ENCODE results near the gene ORAI2. TPM values are rescaled to one million over a fixed set of nuclear protein-coding genes. Genes with fewer than 3 reads are reported as not detected.

ORAI2 gene
- total and polyA plus RNA-seq, 4 donors: 22.1 to 61.8 (median 44.2) TPM

GRCh38 chr7:102424787-102425218, 8.6 kb upstream of the ORAI2 start:
- no peaks in the 10 kb centered on the region for H3K27me3 ChIP-seq (ENCODE audit: control insufficient read depth, insufficient read depth, low read length)
- DNase-seq (ENCODE audit: low read depth in 4 of 6, low spot score in 6 of 6): no peak
- peaks cover 82% of the 10 kb centered on the region for H3K36me3 ChIP-seq (ENCODE audit: control insufficient read depth, insufficient read depth, low read length)
- H3K4me3 ChIP-seq (ENCODE audit: low read depth, low read length): no peak overlapping the region
- H3K4me1 ChIP-seq (ENCODE audit: control insufficient read depth, insufficient read depth, low read length): peaks cover 11% of the 10 kb centered on the region
- H3K27ac ChIP-seq (ENCODE audit: low read depth, low read length): no peak overlapping the region
- H3K9me3 ChIP-seq (ENCODE audit: control insufficient read depth, insufficient read depth, low read length): no peaks in the 10 kb centered on the region
- WGBS (ENCODE audit: insufficient coverage): 89% methylated on average over 12 of the region's 13 CpGs

GRCh38 chr7:102425639-102426267, 7.6 kb upstream of the ORAI2 start:
- 74% methylated on average over 25 of the region's 25 CpGs for WGBS (ENCODE audit: insufficient coverage)
- Histone ChIP-seq H3K36me3 (ENCODE audit: control insufficient read depth, insufficient read depth, low read length) (peaks cover 76% of the 10 kb centered on the region), H3K4me1 (ENCODE audit: control insufficient read depth, insufficient read depth, low read length) (peaks cover 11% of the 10 kb centered on the region), H3K9me3 (ENCODE audit: control insufficient read depth, insufficient read depth, low read length) (no peaks in the 10 kb centered on the region), H3K4me3 (ENCODE audit: low read depth, low read length) (no peak overlapping the region), H3K27me3 (ENCODE audit: control insufficient read depth, insufficient read depth, low read length) (no peaks in the 10 kb centered on the region), H3K27ac (ENCODE audit: low read depth, low read length) (no peak overlapping the region)
- DNase-seq (ENCODE audit: low read depth in 4 of 6, low spot score in 6 of 6): no peak

GRCh38 chr7:102426268-102427018, 6.9 kb upstream of the ORAI2 start:
- no peak overlapping the region for H3K4me3 ChIP-seq (ENCODE audit: low read depth, low read length)
- H3K36me3 ChIP-seq (ENCODE audit: control insufficient read depth, insufficient read depth, low read length): peaks cover 70% of the 10 kb centered on the region
- peaks cover 11% of the 10 kb centered on the region for H3K4me1 ChIP-seq (ENCODE audit: control insufficient read depth, insufficient read depth, low read length)
- 94% methylated on average over 12 of the region's 16 CpGs for WGBS (ENCODE audit: insufficient coverage)
- H3K9me3 ChIP-seq (ENCODE audit: control insufficient read depth, insufficient read depth, low read length): no peaks in the 10 kb centered on the region
- H3K27ac ChIP-seq (ENCODE audit: low read depth, low read length): no peak overlapping the region
- DNase-seq (ENCODE audit: low read depth in 4 of 6, low spot score in 6 of 6): no peak
- no peaks in the 10 kb centered on the region for H3K27me3 ChIP-seq (ENCODE audit: control insufficient read depth, insufficient read depth, low read length)

GRCh38 chr7:102427019-102427405, 6.4 kb upstream of the ORAI2 start:
- Histone ChIP-seq H3K9me3 (ENCODE audit: control insufficient read depth, insufficient read depth, low read length) (no peaks in the 10 kb centered on the region), H3K4me1 (ENCODE audit: control insufficient read depth, insufficient read depth, low read length) (peaks cover 16% of the 10 kb centered on the region), H3K4me3 (ENCODE audit: low read depth, low read length) (no peak overlapping the region), H3K36me3 (ENCODE audit: control insufficient read depth, insufficient read depth, low read length) (peaks cover 67% of the 10 kb centered on the region), H3K27ac (ENCODE audit: low read depth, low read length) (no peak overlapping the region), H3K27me3 (ENCODE audit: control insufficient read depth, insufficient read depth, low read length) (no peaks in the 10 kb centered on the region)
- WGBS (ENCODE audit: insufficient coverage): no CpG with 5 or more reads among the region's 5 CpGs
- no peak for DNase-seq (ENCODE audit: low read depth in 4 of 6, low spot score in 6 of 6)

DNA sequence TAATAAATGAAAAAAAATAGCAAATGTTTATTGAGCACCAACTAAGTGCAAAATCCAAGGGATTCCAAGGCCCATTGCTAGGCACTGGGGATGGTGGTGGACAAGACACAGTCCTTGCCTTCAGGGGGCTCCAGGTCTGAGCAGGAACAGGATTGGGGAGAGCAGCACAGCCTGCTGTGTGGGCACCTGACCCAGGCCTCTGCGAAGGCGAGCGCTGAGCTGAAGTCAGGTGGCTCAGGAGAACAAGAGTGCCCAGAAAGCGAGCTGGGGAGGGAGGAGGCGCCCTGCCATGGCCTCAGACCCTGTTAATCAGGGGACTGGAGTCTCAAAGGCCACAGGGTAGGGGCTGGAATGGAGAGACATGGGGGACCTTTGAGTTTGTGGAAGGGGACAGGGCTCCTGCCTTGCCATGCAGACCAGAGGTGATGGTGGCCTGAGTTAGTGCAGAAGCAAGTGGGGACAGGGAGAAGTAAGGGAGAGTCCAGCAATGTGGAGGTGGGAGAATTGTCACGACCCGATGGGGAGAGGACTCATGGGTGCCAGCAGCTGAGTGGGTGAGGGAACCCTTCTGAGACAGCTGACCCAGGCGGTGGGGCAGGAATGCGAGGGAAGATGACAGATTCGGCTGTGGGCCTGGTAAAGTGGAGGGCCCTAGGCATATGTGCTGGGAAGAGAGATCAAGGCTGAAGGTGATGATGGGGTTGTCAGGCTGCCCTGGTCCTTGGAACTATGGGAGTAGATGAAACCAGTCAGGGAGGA, 4.1 kb upstream of the ORAI2 start:
- Histone ChIP-seq H3K36me3 (ENCODE audit: control insufficient read depth, insufficient read depth, low read length) (peaks cover 46% of the 10 kb centered on the region), H3K4me3 (ENCODE audit: low read depth, low read length) (no peak overlapping the region), H3K27me3 (ENCODE audit: control insufficient read depth, insufficient read depth, low read length) (no peaks in the 10 kb centered on the region), H3K9me3 (ENCODE audit: control insufficient read depth, insufficient read depth, low read length) (no peaks in the 10 kb centered on the region), H3K27ac (ENCODE audit: low read depth, low read length) (no peak overlapping the region), H3K4me1 (ENCODE audit: control insufficient read depth, insufficient read depth, low read length) (peaks cover 31% of the 10 kb centered on the region)
- 97% methylated on average over 10 of the region's 10 CpGs for WGBS (ENCODE audit: insufficient coverage)
- DNase-seq (ENCODE audit: low read depth in 4 of 6, low spot score in 6 of 6): no peak

DNA sequence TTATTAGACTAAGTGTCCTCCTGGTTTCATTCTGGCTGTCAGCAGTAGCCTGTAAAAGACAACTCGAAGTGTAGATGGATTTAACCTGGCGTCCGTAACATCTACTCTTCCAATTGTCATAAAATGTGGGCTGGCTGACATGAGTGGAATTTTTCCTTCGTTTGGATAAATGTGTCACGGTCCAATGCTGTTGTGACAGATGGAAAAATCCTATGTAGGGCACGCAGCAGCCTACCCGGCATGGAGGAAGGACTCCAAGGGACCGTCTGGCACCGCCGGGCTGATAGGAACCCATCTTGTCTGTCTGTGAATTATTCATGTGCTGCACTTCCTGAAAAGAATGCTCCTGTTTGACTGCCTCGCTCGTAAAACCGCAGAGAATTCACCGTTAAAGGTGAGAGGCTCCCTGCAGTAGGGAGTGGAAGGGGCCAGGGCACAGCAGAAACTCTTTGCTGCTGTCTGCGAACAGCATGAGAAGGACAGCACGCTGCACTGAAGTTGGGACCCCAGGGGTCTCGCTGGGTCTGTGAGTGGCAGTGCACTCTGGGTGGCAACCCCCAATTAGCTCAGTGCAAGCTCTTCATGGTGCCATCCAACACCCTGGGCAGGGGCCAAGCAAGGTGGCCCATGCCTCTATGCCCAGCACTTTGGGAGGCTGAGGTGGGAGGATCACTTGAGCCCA, 1.6 kb upstream of the ORAI2 start:
- Histone ChIP-seq H3K9me3 (ENCODE audit: control insufficient read depth, insufficient read depth, low read length) (no peaks in the 10 kb centered on the region), H3K27me3 (ENCODE audit: control insufficient read depth, insufficient read depth, low read length) (no peaks in the 10 kb centered on the region), H3K36me3 (ENCODE audit: control insufficient read depth, insufficient read depth, low read length) (peaks cover 29% of the 10 kb centered on the region), H3K27ac (ENCODE audit: low read depth, low read length) (peak overlapping the region; percentile 40), H3K4me1 (ENCODE audit: control insufficient read depth, insufficient read depth, low read length) (peaks cover 43% of the 10 kb centered on the region), H3K4me3 (ENCODE audit: low read depth, low read length) (no peak overlapping the region)
- peak in 2 of 6 donors; percentile 79 to 82 for DNase-seq (ENCODE audit: low read depth in 4 of 6, low spot score in 6 of 6)
- 31% methylated on average over 17 of the region's 17 CpGs for WGBS (ENCODE audit: insufficient coverage)

DNA sequence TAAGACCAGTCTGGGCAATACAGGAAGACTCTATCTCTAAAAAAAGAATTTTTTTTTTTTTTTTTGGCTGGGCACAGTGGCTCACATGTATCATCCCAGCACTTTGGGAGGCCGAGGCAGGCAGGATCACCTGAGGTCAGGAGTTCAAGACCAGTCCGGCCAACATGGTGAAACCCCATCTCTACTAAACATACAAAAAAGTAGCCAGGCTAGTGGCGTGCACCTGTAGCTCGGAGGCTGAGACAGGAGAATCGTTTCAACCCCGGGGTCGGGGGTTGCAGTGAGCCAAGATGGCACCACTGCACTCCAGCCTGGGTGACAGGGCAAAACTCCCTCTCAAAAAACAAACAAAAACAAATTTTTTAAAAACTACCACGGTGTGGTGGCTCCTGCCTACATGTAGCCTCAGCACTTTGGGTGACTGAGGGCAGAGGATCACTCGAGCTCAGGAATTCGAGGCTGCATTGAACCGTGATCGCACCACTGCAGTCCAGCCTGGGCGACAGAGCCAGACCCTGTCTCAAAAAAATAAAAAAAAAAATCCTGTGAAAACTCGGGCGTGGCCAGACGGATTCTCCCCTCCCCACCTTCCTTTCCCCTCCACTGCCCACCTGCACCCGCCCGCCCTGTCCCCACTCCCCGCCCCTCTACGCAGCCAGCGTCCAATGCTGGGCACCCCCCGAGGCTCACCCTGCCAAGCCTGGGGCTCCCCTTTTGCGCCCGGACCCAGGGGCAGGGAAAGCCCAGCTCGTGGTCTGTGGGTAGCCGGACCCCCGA, 745 bp upstream of the ORAI2 start:
- no peaks in the 10 kb centered on the region for H3K9me3 ChIP-seq (ENCODE audit: control insufficient read depth, insufficient read depth, low read length)
- peak overlapping the region; percentile 55 for H3K4me3 ChIP-seq (ENCODE audit: low read depth, low read length)
- peak in 2 of 6 donors; percentile 29 to 67 for DNase-seq (ENCODE audit: low read depth in 4 of 6, low spot score in 6 of 6)
- WGBS (ENCODE audit: insufficient coverage): 12% methylated on average over 22 of the region's 27 CpGs
- H3K4me1 ChIP-seq (ENCODE audit: control insufficient read depth, insufficient read depth, low read length): peaks cover 43% of the 10 kb centered on the region
- peak overlapping the region; percentile 40 for H3K27ac ChIP-seq (ENCODE audit: low read depth, low read length)
- H3K36me3 ChIP-seq (ENCODE audit: control insufficient read depth, insufficient read depth, low read length): peaks cover 27% of the 10 kb centered on the region
- no peaks in the 10 kb centered on the region for H3K27me3 ChIP-seq (ENCODE audit: control insufficient read depth, insufficient read depth, low read length)

GRCh38 chr7:102434039-102434486, 688 bp downstream of the ORAI2 start:
- Histone ChIP-seq H3K4me3 (ENCODE audit: low read depth, low read length) (peak overlapping the region; percentile 78), H3K27me3 (ENCODE audit: control insufficient read depth, insufficient read depth, low read length) (no peaks in the 10 kb centered on the region), H3K27ac (ENCODE audit: low read depth, low read length) (peak overlapping the region; percentile 47), H3K9me3 (ENCODE audit: control insufficient read depth, insufficient read depth, low read length) (no peaks in the 10 kb centered on the region), H3K4me1 (ENCODE audit: control insufficient read depth, insufficient read depth, low read length) (peaks cover 43% of the 10 kb centered on the region), H3K36me3 (ENCODE audit: control insufficient read depth, insufficient read depth, low read length) (peaks cover 38% of the 10 kb centered on the region)
- 48% methylated on average over 4 of the region's 9 CpGs for WGBS (ENCODE audit: insufficient coverage)
- DNase-seq (ENCODE audit: low read depth in 4 of 6, low spot score in 6 of 6): no peak

GRCh38 chr7:102436118-102436517, 2.7 kb downstream of the ORAI2 start:
- peaks cover 42% of the 10 kb centered on the region for H3K36me3 ChIP-seq (ENCODE audit: control insufficient read depth, insufficient read depth, low read length)
- WGBS (ENCODE audit: insufficient coverage): 78% methylated on average over 9 of the region's 10 CpGs
- H3K4me1 ChIP-seq (ENCODE audit: control insufficient read depth, insufficient read depth, low read length): peaks cover 52% of the 10 kb centered on the region
- H3K27me3 ChIP-seq (ENCODE audit: control insufficient read depth, insufficient read depth, low read length): no peaks in the 10 kb centered on the region
- no peaks in the 10 kb centered on the region for H3K9me3 ChIP-seq (ENCODE audit: control insufficient read depth, insufficient read depth, low read length)
- H3K4me3 ChIP-seq (ENCODE audit: low read depth, low read length): no peak overlapping the region
- H3K27ac ChIP-seq (ENCODE audit: low read depth, low read length): no peak overlapping the region
- DNase-seq (ENCODE audit: low read depth in 4 of 6, low spot score in 6 of 6): peak in 1 of 6 donors; percentile 60
